ENCODE measurements around the gene SLC27A1. TPM values are rescaled to one million over a fixed set of nuclear protein-coding genes. Genes with fewer than 3 reads are reported as not detected.
"Not testable (repeated sequence)": the region's sequence is repeated elsewhere in the genome, so short reads cannot be mapped to it uniquely, and the experiment has no call there.

The SLC27A1 gene
- total and polyA plus RNA-seq, 11 donors: 22.1 to 70.3 (median 47.6) TPM

- DNase-seq: no peak
- TF ChIP-seq POLR2A (IDR thresholded peaks at IDR 0.05) (no peak), CTCF (IDR thresholded peaks at IDR 0.05) (no peak)
- intact Hi-C loops (cut with DNase I): loop anchor here in 1 of 10 donors (10.0 kb wide), 1 partner anchor 75 kb away; the partner anchor contains the start of gene SLC27A1
- ATAC-seq: no peak
- Histone ChIP-seq H3K4me3 (no peak overlapping the region), H3K9me3 (peaks cover 0 to 4% (median 0%) of the 10 kb centered on the region in 12 donors), H3K4me1 (peaks cover 0 to 27% (median 17%) of the 10 kb centered on the region in 12 donors), H3K36me3 (no peaks in the 10 kb centered on the region), H3K27ac (no peak overlapping the region), H3K27me3 (no peaks in the 10 kb centered on the region)
- WGBS, 4 donors: 90 to 98% (median 96%) methylated on average over 4 of the region's 4 CpGs
Observed at GRCh38 chr19:17550076-17550667, 79.8 kb downstream of the SLC27A1 start.

- 96 to 97% (median 97%) methylated on average over 4 of the region's 4 CpGs for WGBS, 4 donors
- H3K27ac ChIP-seq: peak overlapping the region in 8 of 12 donors; percentile 44 to 83 (median 74)
- not testable (repeated sequence) for H3K27me3 ChIP-seq, H3K9me3 ChIP-seq, H3K4me3 ChIP-seq, H3K36me3 ChIP-seq, ATAC-seq, DNase-seq
- peaks cover 3 to 44% (median 29%) of the 10 kb centered on the region in 12 donors for H3K4me1 ChIP-seq
- intact Hi-C loops (cut with DNase I): loop anchor here in 1 of 10 donors (10.0 kb wide), 1 partner anchor 78 kb away; the partner anchor contains the start of gene SLC27A1
Observed at GRCh38 chr19:17552735-17553134, 82.4 kb downstream of the SLC27A1 start.

GRCh38 chr19:17553256-17553655, 82.9 kb downstream of the SLC27A1 start:
- Histone ChIP-seq H3K27me3 (no peaks in the 10 kb centered on the region), H3K9me3 (peaks cover 0 to 4% (median 0%) of the 10 kb centered on the region in 12 donors), H3K36me3 (peaks cover 0 to 11% (median 9%) of the 10 kb centered on the region in 9 donors), H3K4me1 (peaks cover 3 to 48% (median 30%) of the 10 kb centered on the region in 12 donors), H3K4me3 (no peak overlapping the region), H3K27ac (peak overlapping the region; percentile 31 to 83 (median 74))
- intact Hi-C loops (cut with DNase I): loop anchor here in 1 of 10 donors (10.0 kb wide), 1 partner anchor 78 kb away; the partner anchor contains the start of gene SLC27A1
- DNase-seq (peak in 4 of 5 donors; percentile 85 to 91 (median 85)), ATAC-seq (peak; percentile 48 to 83 (median 52))
- WGBS, 4 donors: 13 to 19% (median 16%) methylated on average over 7 of the region's 7 CpGs
- no peak for TF ChIP-seq POLR2A (IDR thresholded peaks at IDR 0.05)
- TF ChIP-seq CTCF (IDR thresholded peaks at IDR 0.05): no peak

- H3K4me1 ChIP-seq: peaks cover 3 to 65% (median 38%) of the 10 kb centered on the region in 12 donors
- H3K36me3 ChIP-seq: peaks cover 0 to 26% (median 22%) of the 10 kb centered on the region in 9 donors
- H3K27me3 ChIP-seq: no peaks in the 10 kb centered on the region
- H3K4me3 ChIP-seq: peak overlapping the region in 11 of 12 donors; percentile 71 to 98 (median 86)
- intact Hi-C loops (cut with DNase I): loop anchor here in 3 of 10 donors (5.0 to 10.0 kb wide), 2 partner anchors 43 to 80 kb away; partner anchors contain the start of genes PGLS (in 2 of the 3) and SLC27A1 (in 1 of the 3)
- H3K9me3 ChIP-seq: peaks cover 0 to 4% (median 0%) of the 10 kb centered on the region in 12 donors
- H3K27ac ChIP-seq: peak overlapping the region in 11 of 12 donors; percentile 47 to 97 (median 87)
- DNase-seq: no peak
- ATAC-seq: no peak
- 11 to 17% (median 13%) methylated on average over 13 to 19 of the region's 19 CpGs for WGBS, 4 donors
- no peak for TF ChIP-seq POLR2A (IDR thresholded peaks at IDR 0.05)
- peak in 1 of 12 donors; percentile 0 for TF ChIP-seq CTCF (IDR thresholded peaks at IDR 0.05)
Observed at GRCh38 chr19:17554968-17555479, 84.7 kb downstream of the SLC27A1 start.
